ENCODE data around the gene FGD6. TPM values are rescaled to one million over a fixed set of nuclear protein-coding genes. Genes with fewer than 3 reads are reported as not detected.

Gene FGD6
- total RNA-seq, 1 donor from 2014 or later: 3.7 TPM

GRCh38 chr12:95126076-95126475 is 91.2 kb downstream of the FGD6 start:
- ChIA-PET POLR2A (no interaction called here), CTCF (interaction anchor here (0.9 kb wide), 1 partner anchor 16 kb away, joined by 3 read pairs; no protein-coding TSS in a partner anchor)
- ATAC-seq (ENCODE audit: low read depth) (no peak), DNase-seq (no peak)
- Mint-ChIP-seq H3K27ac (no peak overlapping the region), H3K4me1 (no peaks in the 10 kb centered on the region), H3K4me3 (no peak overlapping the region), H3K36me3 (ENCODE audit: low read depth) (peaks cover 2% of the 10 kb centered on the region), H3K27me3 (no peaks in the 10 kb centered on the region), H3K9me3 (no peaks in the 10 kb centered on the region)
- TF ChIP-seq CTCF (IDR thresholded peaks at IDR 0.05): no peak
- intact Hi-C loops (cut with micrococcal nuclease): no loop called here

GRCh38 chr12:95124106-95124505 is 93.2 kb downstream of the FGD6 start:
- DNase-seq: no peak
- H3K36me3 Mint-ChIP-seq (ENCODE audit: low read depth): peaks cover 2% of the 10 kb centered on the region
- H3K27me3 Mint-ChIP-seq: no peaks in the 10 kb centered on the region
- no peaks in the 10 kb centered on the region for H3K9me3 Mint-ChIP-seq
- no peak for ATAC-seq (ENCODE audit: low read depth)
- ChIA-PET POLR2A (no interaction called here), CTCF (interaction anchor here (1.3 kb wide), 1 partner anchor 410 kb away, joined by 3 read pairs; no protein-coding TSS in a partner anchor)
- TF ChIP-seq CTCF (IDR thresholded peaks at IDR 0.05): no peak
- no peaks in the 10 kb centered on the region for H3K4me1 Mint-ChIP-seq
- intact Hi-C loops (cut with micrococcal nuclease): no loop called here
- no peak overlapping the region for H3K27ac Mint-ChIP-seq
- H3K4me3 Mint-ChIP-seq: no peak overlapping the region

GRCh38 chr12:95118788-95119179 is 98.5 kb downstream of the FGD6 start:
- H3K36me3 Mint-ChIP-seq (ENCODE audit: low read depth): no peaks in the 10 kb centered on the region
- ChIA-PET POLR2A (no interaction called here), CTCF (interaction anchor here (6.1 kb wide), 1 partner anchor 418 kb away, joined by 102 read pairs; no protein-coding TSS in a partner anchor)
- intact Hi-C loops (cut with micrococcal nuclease): no loop called here
- ATAC-seq (ENCODE audit: low read depth) (no peak), DNase-seq (no peak)
- TF ChIP-seq CTCF (IDR thresholded peaks at IDR 0.05): no peak
- no peak overlapping the region for H3K27ac Mint-ChIP-seq
- H3K27me3 Mint-ChIP-seq: no peaks in the 10 kb centered on the region
- no peak overlapping the region for H3K4me3 Mint-ChIP-seq
- H3K4me1 Mint-ChIP-seq: peaks cover 3% of the 10 kb centered on the region
- H3K9me3 Mint-ChIP-seq: no peaks in the 10 kb centered on the region

- no peak for DNase-seq
- ChIA-PET POLR2A (interaction anchor here (1.0 kb wide), 1 partner anchor 356 kb away, joined by 3 read pairs; the partner anchor contains the start of gene METAP2), CTCF (interaction anchor here (0.9 to 6.1 kb wide), 5 partner anchors 165 to 1398 kb away, joined by 3 to 102 read pairs (median 3); no protein-coding TSS in a partner anchor)
- no peak for TF ChIP-seq CTCF (IDR thresholded peaks at IDR 0.05)
- peaks cover 3% of the 10 kb centered on the region for H3K4me1 Mint-ChIP-seq
- H3K36me3 Mint-ChIP-seq (ENCODE audit: low read depth): no peaks in the 10 kb centered on the region
- no peaks in the 10 kb centered on the region for H3K9me3 Mint-ChIP-seq
- ATAC-seq (ENCODE audit: low read depth): no peak
- no peaks in the 10 kb centered on the region for H3K27me3 Mint-ChIP-seq
- intact Hi-C loops (cut with micrococcal nuclease): no loop called here
- H3K27ac Mint-ChIP-seq: no peak overlapping the region
- H3K4me3 Mint-ChIP-seq: no peak overlapping the region
These were observed 99.0 kb downstream of the FGD6 start for GRCh38 chr12:95118138-95118787.

GRCh38 chr12:95117178-95117599 is 100.1 kb downstream of the FGD6 start:
- TF ChIP-seq CTCF (IDR thresholded peaks at IDR 0.05): no peak
- Mint-ChIP-seq H3K36me3 (ENCODE audit: low read depth) (no peaks in the 10 kb centered on the region), H3K9me3 (no peaks in the 10 kb centered on the region), H3K27ac (no peak overlapping the region), H3K4me3 (no peak overlapping the region), H3K27me3 (no peaks in the 10 kb centered on the region), H3K4me1 (peaks cover 3% of the 10 kb centered on the region)
- DNase-seq (no peak), ATAC-seq (ENCODE audit: low read depth) (peak; percentile 84)
- CTCF ChIA-PET: interaction anchor here (0.6 to 6.1 kb wide), 9 partner anchors 13 to 1399 kb away, joined by 3 to 102 read pairs (median 4); partner anchors contain the start of genes FGD6 and VEZT
- POLR2A ChIA-PET: interaction anchor here (1.0 to 1.1 kb wide), 3 partner anchors 100 to 417 kb away, joined by 3 to 6 read pairs (median 4); partner anchors contain the start of genes FGD6, METAP2 and VEZT
- intact Hi-C loops (cut with micrococcal nuclease): loop anchor here (1.0 to 2.0 kb wide), 5 partner anchors 100 to 1400 kb away; partner anchors contain the start of genes FGD6, METAP2 and VEZT

All from activated B cell treated with CpG ODN at 0.5 μM for 24 hours (primary cell).